Endothelial cell of umbilical vein (primary cell): ENCODE data around the gene RAD51B. TPM values are rescaled to one million over a fixed set of nuclear protein-coding genes. Genes with fewer than 3 reads are reported as not detected.

ENCODE experiments used
- BruUV-seq: library from RNA; stranded (reverse); fragments of 400-500 nt; replicated peaks from 2 replicates; lab custom pipeline; 2021; lab: Mats Ljungman, UMichigan
- CTCF ChIA-PET: fragments of 300-600, 350-600 bp; sonication (Branson Sonifier 250); formaldehyde crosslinking; loops from one replicate; lab custom pipeline; 2021; ENCODE audit warnings: antibody characterized with exemption, inconsistent platforms; lab: Charles Lee
- POLR2A ChIA-PET: fragments of 300-600, 350-600 bp; sonication (Branson Sonifier 250); formaldehyde crosslinking; loops from one replicate; lab custom pipeline; 2021; ENCODE audit warnings: antibody characterized with exemption, inconsistent platforms; lab: Charles Lee
- DNase-seq: peaks from one replicate; pipeline ENCODE4 v3.0.0-alpha.2; 2011; ENCODE audit warnings: low read depth, low spot score
- FAIRE-seq: peaks from 2 replicates; lab custom pipeline; 2011; peaks lifted over from hg19 to GRCh38; lab: Jason Lieb, UNC
- H2AFZ ChIP-seq: 2 replicates; pipeline ENCODE4 v1.6.0; 2012; ENCODE audit warnings: low read depth, low read length, control low read depth, inconsistent platforms
- H3K27ac ChIP-seq: 2 replicates; pipeline ENCODE4 v1.5.1; 2011; ENCODE audit warnings: low read depth, mild to moderate bottlenecking, control low read depth, low read length, moderate library complexity; ENCODE audit not compliant: insufficient read depth
- H3K27me3 ChIP-seq, 2 experiments: 2 replicates each; pipeline versions ENCODE4 v1.6.0 to v1.6.1; 2011; ENCODE audit warnings: low read length in 2 of 2, mixed read lengths in 1 of 2; ENCODE audit not compliant: control insufficient read depth in 2 of 2, insufficient read depth in 2 of 2
- H3K36me3 ChIP-seq, 2 experiments: 2 replicates in 1 of 2; 3 replicates in 1 of 2; pipeline ENCODE4 v1.5.1; 2011; ENCODE audit warnings: low read length in 2 of 2, mild to moderate bottlenecking in 1 of 2, moderate library complexity in 1 of 2; ENCODE audit not compliant: control insufficient read depth in 2 of 2, insufficient read depth in 2 of 2; ENCODE audit errors: extremely low read depth in 1 of 2
- H3K4me1 ChIP-seq: 3 replicates; pipeline ENCODE4 v1.5.1; 2011; ENCODE audit warnings: mild to moderate bottlenecking, low read length; ENCODE audit not compliant: control insufficient read depth, insufficient read depth; ENCODE audit errors: extremely low read depth
- H3K4me2 ChIP-seq: 2 replicates; pipeline ENCODE4 v1.6.1; 2011; ENCODE audit warnings: low read length, control low read depth, mixed read lengths; ENCODE audit not compliant: insufficient read depth
- H3K4me3 ChIP-seq, 3 experiments: fragments of 200-600 bp in 1 of 3; sonication (generic), shearing (Covaris generic) in 1 of 3; replicated peaks in 1 of 3; 2 replicates each; pipeline ENCODE4 v1.5.1; 2011 to 2016; ENCODE audit warnings: control low read depth in 3 of 3, low read length in 3 of 3, mild to moderate bottlenecking in 2 of 3, inconsistent platforms in 1 of 3, low read depth in 1 of 3, moderate library complexity in 1 of 3; ENCODE audit not compliant: insufficient read depth in 1 of 3
- H3K79me2 ChIP-seq: 2 replicates; pipeline ENCODE4 v1.6.0; 2012; ENCODE audit warnings: low read length, inconsistent platforms; ENCODE audit not compliant: control insufficient read depth, insufficient read depth
- H3K9ac ChIP-seq: replicated peaks from 2 replicates; pipeline ENCODE3; 2011; ENCODE audit warnings: low read length, control low read depth; ENCODE audit not compliant: insufficient read depth; ENCODE audit errors: extremely low read depth
- H3K9me1 ChIP-seq: replicated peaks from 3 replicates; pipeline ENCODE4 v1.6.0; 2011; ENCODE audit warnings: mild to moderate bottlenecking, low read length; ENCODE audit not compliant: control insufficient read depth, insufficient read depth; ENCODE audit errors: extremely low read depth
- H3K9me3 ChIP-seq: replicated peaks from 2 replicates; pipeline ENCODE4 v1.5.1; 2012; ENCODE audit warnings: low read length, inconsistent platforms; ENCODE audit not compliant: control insufficient read depth, insufficient read depth
- H4K20me1 ChIP-seq: replicated peaks from 2 replicates; pipeline ENCODE3; 2011; ENCODE audit warnings: mild to moderate bottlenecking, low read length; ENCODE audit not compliant: control insufficient read depth, insufficient read depth; ENCODE audit errors: extremely low read depth
- CTCF ChIP-seq, 2 donors: IDR thresholded peaks; 1 replicate in 1 of 2; 2 replicates in 1 of 2; pipeline ENCODE4 v1.5.1; 2011; ENCODE audit warnings: low read length in 2 of 2, mild to moderate bottlenecking in 2 of 2, moderate library complexity in 2 of 2, control low read depth in 1 of 2, inconsistent platforms in 1 of 2, low read depth in 1 of 2; ENCODE audit not compliant: insufficient read depth in 1 of 2; ENCODE audit errors: extremely low read depth in 1 of 2
- EZH2 ChIP-seq: IDR thresholded peaks from 2 replicates; pipeline ENCODE4 v1.6.1; 2012; ENCODE audit warnings: borderline replicate concordance, low read depth, mild to moderate bottlenecking, moderate library complexity, low read length, inconsistent platforms; ENCODE audit not compliant: severe bottlenecking
- FOS ChIP-seq: IDR thresholded peaks from 2 replicates; pipeline ENCODE4 v1.6.1; 2011; ENCODE audit warnings: mild to moderate bottlenecking, low read length, moderate library complexity, borderline replicate concordance; ENCODE audit not compliant: insufficient read depth
- GATA2 ChIP-seq: IDR thresholded peaks from 2 replicates; pipeline ENCODE4 v1.7.0; 2011; ENCODE audit warnings: low read depth, mild to moderate bottlenecking, moderate library complexity, mixed read lengths, low read length; ENCODE audit not compliant: insufficient read length, insufficient read depth
- JUN ChIP-seq: IDR thresholded peaks from 2 replicates; pipeline ENCODE4 v1.6.1; 2011; ENCODE audit warnings: borderline replicate concordance, low read depth; ENCODE audit not compliant: insufficient read length, insufficient read depth
- MAX ChIP-seq: IDR thresholded peaks from 2 replicates; pipeline ENCODE4 v1.6.1; 2011; ENCODE audit not compliant: insufficient read depth, insufficient read length
- MYC ChIP-seq: IDR thresholded peaks from one replicate; pipeline ENCODE4 v1.6.1; 2011; ENCODE audit warnings: mild to moderate bottlenecking, low read depth, low read length
- POLR2A ChIP-seq: IDR thresholded peaks from 2 replicates; pipeline ENCODE4 v1.6.1; 2012; ENCODE audit warnings: low read depth, mild to moderate bottlenecking, control low read depth, low read length
- POLR2AphosphoS5 ChIP-seq: IDR thresholded peaks from 2 replicates; pipeline ENCODE4 v1.6.1; 2012; ENCODE audit warnings: low read depth, mild to moderate bottlenecking, control low read depth, low read length, moderate library complexity; ENCODE audit not compliant: insufficient read depth
- dilution Hi-C: fragments of 300-500 bp; cut with MboI; formaldehyde crosslinking; loops from one replicate; pipeline ENCODE4 v1.15.0; 2019; ENCODE audit warnings: low sequenced_read_pairs; ENCODE audit not compliant: extremely low pct_ligation_motif_present
- intact Hi-C: fragments of 100-400 bp; cut with micrococcal nuclease; formaldehyde crosslinking; loops from one replicate; pipeline ENCODE4 v1.10.0; 2022
- polyA plus RNA-seq, 4 experiments: library from polyadenylated mRNA; depleted of rRNA in 3 of 4; stranded (reverse) in 3 of 4; unstranded in 1 of 4; fragments of >200 nt; gene quantifications; 2 replicates each; pipeline versions ENCODE4 v1.2.1 to v1.2.3, GENCODE V29; 2011 to 2012; ENCODE audit warnings: missing spikeins in 1 of 4
- total RNA-seq: library from RNA; stranded (reverse); gene quantifications from 2 replicates; pipeline ENCODE4 v1.2.3, GENCODE V29; 2021

Gene RAD51B
- total and polyA plus RNA-seq, 2 donors (not counting 3 experiments of a cell fraction or from before 2014, with no cell fraction given): 3.9 to 19.0 TPM

- Histone ChIP-seq H2AFZ (peak overlapping the region; percentile 63), H3K4me3 (no peak overlapping the region), H4K20me1 (no peaks in the 10 kb centered on the region), H3K9me3 (no peaks in the 10 kb centered on the region), H3K79me2 (no peaks in the 10 kb centered on the region), H3K36me3 (no peaks in the 10 kb centered on the region), H3K27ac (no peak overlapping the region), H3K27me3 (no peaks in the 10 kb centered on the region), H3K9me1 (no peaks in the 10 kb centered on the region), H3K9ac (no peak overlapping the region), H3K4me2 (no peak overlapping the region), H3K4me1 (peaks cover 7% of the 10 kb centered on the region)
- no peak for TF ChIP-seq FOS
- TF ChIP-seq POLR2AphosphoS5: no peak
- no peak for TF ChIP-seq POLR2A
- no peak for TF ChIP-seq MAX
- no peak for TF ChIP-seq JUN
- no peak for TF ChIP-seq CTCF (IDR thresholded peaks at IDR 0.05; ENCODE audit: extremely low read depth in 1 of 2, insufficient read depth in 1 of 2, low read depth in 1 of 2, low read length in 2 of 2)
- TF ChIP-seq GATA2: no peak
- TF ChIP-seq MYC: no peak
- no peak for TF ChIP-seq EZH2
- intact Hi-C loops (no loop called here), dilution Hi-C loops (no loop called here)
- POLR2A ChIA-PET: no interaction called here
- CTCF ChIA-PET: interaction anchor here (0.9 to 1.8 kb wide), 2 partner anchors 9 to 177 kb away, joined by 3 to 4 read pairs; no protein-coding TSS in a partner anchor
- DNase-seq (no peak), FAIRE-seq (no peak)
- BruUV-seq: no TSS peak
These were observed 819.6 kb downstream of the RAD51B start for GRCh38 chr14:68639000-68639757.
